Nephron progenitor cell (in vitro differentiated cells): Measurements from ENCODE around the gene ERMAP.

Source experiments
- DNase-seq: peaks from one replicate; pipeline ENCODE4 v3.0.0; 2021
- H3K27ac Mint-ChIP-seq: 2 replicates; pipeline ENCODE4 v1.8.0; 2021; ENCODE audit warnings: mild to moderate bottlenecking, moderate library complexity, mixed read lengths
- H3K27me3 Mint-ChIP-seq: 2 replicates; pipeline ENCODE4 v1.8.0; 2021; ENCODE audit warnings: mild to moderate bottlenecking, low read depth, mixed read lengths; ENCODE audit not compliant: poor library complexity
- H3K36me3 Mint-ChIP-seq: 2 replicates; pipeline ENCODE4 v1.8.0; 2021; ENCODE audit warnings: low read depth, mixed read lengths
- H3K4me1 Mint-ChIP-seq: 2 replicates; pipeline ENCODE4 v1.8.0; 2021; ENCODE audit warnings: mixed read lengths
- H3K4me3 Mint-ChIP-seq: 2 replicates; pipeline ENCODE4 v1.8.0; 2021; ENCODE audit warnings: mild to moderate bottlenecking, moderate library complexity, mixed read lengths
- H3K9me3 Mint-ChIP-seq: 2 replicates; pipeline ENCODE4 v1.8.0; 2021; ENCODE audit warnings: mild to moderate bottlenecking, moderate library complexity, mixed read lengths
- TF ChIP-seq, protein P1 (sequence below): fragments of 200-600 bp; sonication (generic); IDR thresholded peaks from 2 replicates; pipeline ENCODE4 v1.5.0; 2021; ENCODE audit warnings: antibody characterized with exemption

ERMAP gene

DNA sequence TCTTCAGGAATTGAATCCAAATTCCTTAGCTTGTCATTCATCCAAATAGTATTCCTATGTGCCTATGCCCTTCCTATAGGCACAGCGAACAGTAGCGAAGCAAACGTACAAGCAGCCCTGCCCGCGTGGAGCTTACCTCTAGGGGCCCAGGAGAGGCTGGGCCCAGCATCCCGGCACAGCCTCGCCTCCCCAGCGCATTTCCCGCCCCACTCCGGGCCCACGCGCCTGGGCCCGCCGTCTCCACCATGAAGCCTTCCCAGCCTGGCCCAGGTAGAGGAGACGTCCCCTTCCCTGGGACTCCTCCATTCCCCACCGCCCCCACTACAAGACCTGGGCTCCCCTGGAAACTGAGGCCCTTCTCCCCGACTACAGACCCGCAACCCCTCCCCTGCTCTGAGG, 32.4 kb upstream of the ERMAP start:
- Mint-ChIP-seq H3K9me3 (no peaks in the 10 kb centered on the region), H3K27me3 (no peaks in the 10 kb centered on the region), H3K4me1 (peaks cover 10% of the 10 kb centered on the region), H3K36me3 (peaks cover 44% of the 10 kb centered on the region), H3K4me3 (no peak overlapping the region), H3K27ac (peak overlapping the region; percentile 83)
- TF ChIP-seq, protein P1, sequence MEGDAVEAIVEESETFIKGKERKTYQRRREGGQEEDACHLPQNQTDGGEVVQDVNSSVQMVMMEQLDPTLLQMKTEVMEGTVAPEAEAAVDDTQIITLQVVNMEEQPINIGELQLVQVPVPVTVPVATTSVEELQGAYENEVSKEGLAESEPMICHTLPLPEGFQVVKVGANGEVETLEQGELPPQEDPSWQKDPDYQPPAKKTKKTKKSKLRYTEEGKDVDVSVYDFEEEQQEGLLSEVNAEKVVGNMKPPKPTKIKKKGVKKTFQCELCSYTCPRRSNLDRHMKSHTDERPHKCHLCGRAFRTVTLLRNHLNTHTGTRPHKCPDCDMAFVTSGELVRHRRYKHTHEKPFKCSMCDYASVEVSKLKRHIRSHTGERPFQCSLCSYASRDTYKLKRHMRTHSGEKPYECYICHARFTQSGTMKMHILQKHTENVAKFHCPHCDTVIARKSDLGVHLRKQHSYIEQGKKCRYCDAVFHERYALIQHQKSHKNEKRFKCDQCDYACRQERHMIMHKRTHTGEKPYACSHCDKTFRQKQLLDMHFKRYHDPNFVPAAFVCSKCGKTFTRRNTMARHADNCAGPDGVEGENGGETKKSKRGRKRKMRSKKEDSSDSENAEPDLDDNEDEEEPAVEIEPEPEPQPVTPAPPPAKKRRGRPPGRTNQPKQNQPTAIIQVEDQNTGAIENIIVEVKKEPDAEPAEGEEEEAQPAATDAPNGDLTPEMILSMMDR, result no peak
- no peak for DNase-seq

DNA sequence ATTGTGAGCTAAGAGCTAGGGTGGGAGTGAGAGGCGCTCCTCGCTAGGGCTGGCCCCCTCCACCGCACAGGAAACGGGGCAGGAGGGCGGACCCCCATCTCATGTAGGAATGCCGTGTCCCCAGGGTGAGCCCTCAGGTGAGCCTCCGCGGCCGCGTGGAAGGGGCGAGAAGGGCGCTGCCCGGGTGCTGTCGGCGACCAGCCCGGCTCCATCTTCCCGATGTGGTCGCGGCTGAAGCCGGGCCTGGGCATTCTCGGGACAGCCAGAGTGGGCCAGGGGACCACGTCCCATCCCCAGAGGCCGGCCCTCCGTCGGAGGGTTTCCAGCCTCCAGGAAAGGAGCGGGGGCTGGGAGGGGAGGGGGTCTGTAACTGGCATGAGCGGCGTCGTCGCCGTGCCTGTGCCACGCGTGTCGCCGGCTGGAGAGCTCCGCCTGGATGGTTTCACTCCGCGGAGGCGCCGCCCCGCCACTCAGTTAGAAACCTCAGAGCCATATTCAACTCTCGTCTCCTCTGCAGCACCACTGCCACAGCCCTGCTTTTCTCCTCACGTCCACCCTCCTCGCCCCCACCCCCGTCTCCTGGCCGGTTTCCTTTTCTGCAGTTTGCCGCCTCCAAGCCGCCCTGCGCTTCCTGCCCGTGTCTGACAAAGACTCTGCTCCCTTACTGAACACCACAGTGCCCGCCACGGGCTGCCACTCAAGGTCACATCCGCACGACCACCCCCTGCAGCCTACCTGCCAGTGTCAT, 31.8 kb upstream of the ERMAP start, which contains the start of gene TMEM269:
Gene TMEM269 (plus strand): TSS at position 46 of the 748 bp plus-strand sequence. CDS start 4,903 bp downstream, outside the sequence.
- peak within 1 kb of the TSS; percentile 86 for H3K27ac Mint-ChIP-seq
- TF ChIP-seq, protein P1, result no peak
- peaks cover 10% of the 10 kb centered on the region for H3K4me1 Mint-ChIP-seq
- DNase-seq, result no peak
- H3K9me3 Mint-ChIP-seq, result no peaks in the 10 kb centered on the region
- no peak within 1 kb of the TSS for H3K4me3 Mint-ChIP-seq
- H3K36me3 Mint-ChIP-seq, result peaks cover 38% of the 10 kb centered on the region
- H3K27me3 Mint-ChIP-seq, result no peaks in the 10 kb centered on the region

DNA sequence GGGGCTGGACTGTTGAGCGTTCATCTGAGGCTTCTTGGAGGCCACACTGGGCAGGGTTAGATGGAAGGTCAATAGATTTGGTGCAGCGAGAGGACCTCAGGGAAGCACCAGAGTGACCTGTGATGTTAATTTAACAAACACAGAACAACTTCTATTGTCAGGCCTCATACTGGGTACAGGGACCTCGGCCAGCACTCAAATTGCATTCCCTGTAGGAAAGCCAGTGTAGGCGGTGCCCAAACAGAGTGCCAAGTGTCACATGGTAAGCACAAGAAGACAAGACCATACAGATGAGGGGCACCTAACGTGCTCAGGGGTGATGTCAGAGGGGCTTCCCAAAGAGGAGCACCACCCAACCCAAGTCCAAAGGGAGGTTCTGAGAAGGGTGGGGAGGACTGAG, 30.8 kb upstream of the ERMAP start:
- peaks cover 28% of the 10 kb centered on the region for H3K36me3 Mint-ChIP-seq
- H3K9me3 Mint-ChIP-seq, result no peaks in the 10 kb centered on the region
- no peak overlapping the region for H3K4me3 Mint-ChIP-seq

DNA sequence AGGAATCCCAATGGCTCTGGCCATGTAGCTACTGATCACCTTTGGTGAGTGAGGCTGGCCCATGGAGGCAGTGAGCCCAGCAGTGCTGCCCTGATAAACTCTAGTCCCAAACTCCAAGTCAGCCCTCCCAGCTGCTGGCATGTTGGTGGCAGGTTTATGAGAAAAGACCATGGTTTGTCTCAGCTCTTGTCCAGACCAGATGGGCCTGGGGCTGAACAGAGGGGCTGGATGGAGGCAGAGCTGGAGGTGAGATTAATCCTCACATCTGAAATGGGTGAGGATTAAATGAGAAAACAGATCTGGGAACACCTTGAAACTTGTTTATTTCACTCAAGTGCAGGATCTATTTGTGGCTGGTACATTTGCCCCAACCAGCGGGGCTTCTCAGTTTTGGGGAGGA, 28.9 kb upstream of the ERMAP start:
- Mint-ChIP-seq H3K27ac (peak overlapping the region; percentile 45), H3K4me3 (no peak overlapping the region), H3K27me3 (no peaks in the 10 kb centered on the region), H3K9me3 (no peaks in the 10 kb centered on the region), H3K4me1 (peaks cover 10% of the 10 kb centered on the region), H3K36me3 (peaks cover 17% of the 10 kb centered on the region)
- no peak for DNase-seq
- TF ChIP-seq, protein P1, result no peak

More for the DNA sequence above, 30.8 kb upstream of the ERMAP start:
- H3K27ac Mint-ChIP-seq, result peak overlapping the region; percentile 86
- H3K4me1 Mint-ChIP-seq, result peaks cover 10% of the 10 kb centered on the region
- TF ChIP-seq, protein P1, result no peak
- H3K27me3 Mint-ChIP-seq, result no peaks in the 10 kb centered on the region
- no peak for DNase-seq

DNA sequence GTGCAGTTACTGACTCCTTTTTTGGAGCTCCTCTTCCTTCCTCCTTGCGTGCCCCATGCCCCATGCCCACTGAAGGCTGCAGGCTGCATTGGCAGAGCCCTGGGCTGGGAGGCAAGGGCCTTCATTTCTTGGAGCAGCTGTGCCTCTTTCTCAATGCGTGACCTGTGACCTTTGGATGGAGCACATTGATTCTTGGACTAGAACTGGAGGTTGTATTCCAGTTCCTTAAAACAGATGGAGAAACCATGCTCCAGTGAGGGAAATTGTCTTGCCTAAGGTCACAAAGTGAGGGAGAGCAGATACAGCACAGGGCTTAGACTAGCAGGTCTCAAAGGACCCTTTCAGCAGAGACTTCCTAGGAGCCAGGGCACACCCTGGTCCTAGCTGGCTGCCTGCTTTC, 23.1 kb upstream of the ERMAP start:
- no peaks in the 10 kb centered on the region for H3K9me3 Mint-ChIP-seq
- H3K36me3 Mint-ChIP-seq, result no peaks in the 10 kb centered on the region
- peaks cover 10% of the 10 kb centered on the region for H3K4me1 Mint-ChIP-seq
- DNase-seq, result no peak
- TF ChIP-seq, protein P1, result no peak
- no peaks in the 10 kb centered on the region for H3K27me3 Mint-ChIP-seq
- no peak overlapping the region for H3K4me3 Mint-ChIP-seq
- no peak overlapping the region for H3K27ac Mint-ChIP-seq

DNA sequence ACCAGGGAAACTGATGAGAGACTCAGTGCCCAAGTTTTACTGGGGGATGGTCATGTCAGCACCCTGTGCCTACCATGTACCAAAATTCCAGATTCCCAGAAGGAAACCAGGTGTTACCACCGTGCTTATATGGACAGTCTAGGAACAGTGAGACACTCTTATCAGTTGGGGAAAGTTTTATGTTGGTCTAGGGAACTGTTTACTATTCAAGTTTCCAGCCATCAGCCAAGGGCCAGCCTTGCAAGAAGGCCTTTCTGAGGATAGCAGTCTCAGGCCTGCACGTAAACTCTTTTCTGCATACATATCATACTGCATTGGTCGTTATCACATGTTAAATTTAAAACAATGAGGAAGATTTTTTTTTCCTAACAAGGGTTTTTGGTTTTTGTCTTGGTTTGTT, 19.5 kb upstream of the ERMAP start:
- DNase-seq, result no peak
- peak overlapping the region; percentile 36 for H3K27ac Mint-ChIP-seq
- H3K9me3 Mint-ChIP-seq, result no peaks in the 10 kb centered on the region
- no peaks in the 10 kb centered on the region for H3K27me3 Mint-ChIP-seq
- H3K4me1 Mint-ChIP-seq, result peaks cover 10% of the 10 kb centered on the region
- H3K4me3 Mint-ChIP-seq, result no peak overlapping the region
- peaks cover 3% of the 10 kb centered on the region for H3K36me3 Mint-ChIP-seq
- TF ChIP-seq, protein P1, result no peak
